Muscle of leg (tissue), 16 donors: ENCODE results near the gene DUSP10. TPM values are rescaled to one million over a fixed set of nuclear protein-coding genes. Genes with fewer than 3 reads are reported as not detected.

Source experiments
- DNase-seq: peaks from one replicate; pipeline ENCODE4 v3.0.0; 2013
- H3K27ac ChIP-seq: one replicate; pipeline ENCODE4 v1.5.1; 2013; ENCODE audit warnings: mild to moderate bottlenecking, low read length, control low read depth
- H3K27me3 ChIP-seq: one replicate; pipeline ENCODE4 v1.6.1; 2013; ENCODE audit warnings: low read length; ENCODE audit not compliant: control insufficient read depth, insufficient read depth
- H3K36me3 ChIP-seq: one replicate; pipeline ENCODE4 v1.6.1; 2013; ENCODE audit warnings: low read length; ENCODE audit not compliant: control insufficient read depth, insufficient read depth
- H3K4me1 ChIP-seq: one replicate; pipeline ENCODE4 v1.6.1; 2013; ENCODE audit warnings: low read length; ENCODE audit not compliant: control insufficient read depth, insufficient read depth
- H3K4me3 ChIP-seq: one replicate; pipeline ENCODE4 v1.5.1; 2013; ENCODE audit warnings: low read length, control low read depth
- H3K9me3 ChIP-seq: replicated peaks from 2 replicates; pipeline ENCODE4 v1.6.1; 2013; ENCODE audit warnings: low read depth, low read length; ENCODE audit not compliant: control insufficient read depth
- WGBS: methylation state at CpG from one replicate; pipeline ENCODE4 v1.1.5; 2013; ENCODE audit warnings: missing lambda C conversion rate; ENCODE audit not compliant: insufficient coverage; 5-methylcytosine and 5-hydroxymethylcytosine counted together
- long read RNA-seq, 11 donors: transcript quantifications; one replicate each; lab custom pipeline, GENCODE V29; 2026
- polyA plus RNA-seq, 8 donors: library from polyadenylated mRNA; unstranded; fragments of 120-200 nt; gene quantifications; one replicate each; pipeline versions ENCODE4 v1.2.1 to v1.2.3, GENCODE V29; 2013; ENCODE audit warnings: inconsistent platforms in 1 of 8, low replicate concordance in 1 of 8; ENCODE audit not compliant: insufficient read length in 8 of 8, insufficient read depth in 1 of 8
- total RNA-seq: library from RNA; stranded (reverse); fragments of 120-200 nt; gene quantifications from one replicate; pipeline ENCODE4 v1.2.4, GENCODE V29; 2013

DUSP10 gene
- total RNA-seq, result 9.5 TPM
- polyA plus RNA-seq, result 10 to 100 TPM; 13.0 to 45.9 (median 15.2) TPM
- long read RNA-seq, donor 1, partial matches to known transcripts, result 0 of 2 reads
- long read RNA-seq, donor 1, other reads (novel, unspliced or antisense), result 0 of 2 reads
- long read RNA-seq, donor 2, result 0 reads
- long read RNA-seq, donor 3, transcript DUSP10-201 (4 exons, 2,676 nt), result major isoform, 6 of 6 reads
- long read RNA-seq, donor 3, partial matches to known transcripts, result 0 of 6 reads
- long read RNA-seq, donor 3, other reads (novel, unspliced or antisense), result 0 of 6 reads
- long read RNA-seq, donor 4, result 0 reads
- long read RNA-seq, donor 5, transcript DUSP10-201 (4 exons, 2,676 nt), result major isoform, 12 of 25 reads
- long read RNA-seq, donor 5, partial matches to known transcripts, result 12 of 25 reads
- long read RNA-seq, donor 5, other reads (novel, unspliced or antisense), result 0 of 25 reads
- long read RNA-seq, donor 6, partial matches to known transcripts, result 5 of 10 reads
- long read RNA-seq, donor 6, other reads (novel, unspliced or antisense), result 0 of 10 reads
- long read RNA-seq, donor 7, transcript DUSP10-201 (4 exons, 2,676 nt), result major isoform, 7 of 16 reads
- long read RNA-seq, donor 7, partial matches to known transcripts, result 9 of 16 reads
- long read RNA-seq, donor 7, other reads (novel, unspliced or antisense), result 0 of 16 reads
- long read RNA-seq, donor 8, partial matches to known transcripts, result 0 of 1 reads
- long read RNA-seq, donor 8, other reads (novel, unspliced or antisense), result 0 of 1 reads
- long read RNA-seq, donor 9, partial matches to known transcripts, result 0 of 3 reads
- long read RNA-seq, donor 9, other reads (novel, unspliced or antisense), result 0 of 3 reads
- long read RNA-seq, donor 10, transcript DUSP10-201 (4 exons, 2,676 nt), result major isoform, 13 of 20 reads
- long read RNA-seq, donor 10, partial matches to known transcripts, result 7 of 20 reads
- long read RNA-seq, donor 10, other reads (novel, unspliced or antisense), result 0 of 20 reads
- long read RNA-seq, donor 11, partial matches to known transcripts, result 0 of 1 reads
- long read RNA-seq, donor 11, other reads (novel, unspliced or antisense), result 0 of 1 reads

- H3K27ac ChIP-seq, result peak within 1 kb of the TSS; percentile 99
- DNase-seq, result peak; percentile 100
- peaks cover 19% of the 10 kb centered on the region for H3K36me3 ChIP-seq
- peak within 1 kb of the TSS; percentile 79 for H3K4me3 ChIP-seq
- 0% methylated on average over 40 of the region's 44 CpGs for WGBS
- no peaks in the 10 kb centered on the region for H3K27me3 ChIP-seq
- no peaks in the 10 kb centered on the region for H3K9me3 ChIP-seq
- peaks cover 27% of the 10 kb centered on the region for H3K4me1 ChIP-seq
Observed at GRCh38 chr1:221741703-221742554, at the start of gene DUSP10. Gene DUSP10 (minus strand): TSS chr1:221742089. CDS start chr1:221739744, 2,345 bp downstream.

DNA sequence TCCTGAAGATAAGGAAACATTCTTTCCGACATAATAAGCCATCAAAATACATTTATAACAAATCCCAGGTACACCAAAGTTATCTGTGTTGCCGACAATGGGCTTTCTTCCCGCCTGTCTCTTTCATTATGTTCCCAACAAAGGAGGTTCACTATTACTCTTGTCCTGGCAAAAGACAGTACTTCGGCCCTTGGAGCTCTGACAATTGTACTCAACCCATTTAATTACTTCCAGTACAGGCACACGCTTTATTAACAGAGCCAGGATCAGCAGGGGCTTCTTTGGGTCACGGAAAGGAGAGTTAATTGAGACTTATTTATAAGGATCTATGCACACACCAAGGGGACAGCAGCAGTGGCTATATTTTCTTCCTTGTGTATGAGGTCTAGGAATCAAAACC is 46.6 kb upstream of the DUSP10 start:
- H3K9me3 ChIP-seq, result no peaks in the 10 kb centered on the region
- H3K27ac ChIP-seq, result no peak overlapping the region
- H3K4me1 ChIP-seq, result no peaks in the 10 kb centered on the region
- H3K36me3 ChIP-seq, result no peaks in the 10 kb centered on the region
- 74% methylated on average over 3 of the region's 6 CpGs for WGBS
- H3K4me3 ChIP-seq, result no peak overlapping the region
- H3K27me3 ChIP-seq, result no peaks in the 10 kb centered on the region
- no peak for DNase-seq

- H3K4me3 ChIP-seq, result no peak overlapping the region
- no peaks in the 10 kb centered on the region for H3K36me3 ChIP-seq
- no peaks in the 10 kb centered on the region for H3K27me3 ChIP-seq
- H3K27ac ChIP-seq, result no peak overlapping the region
- H3K9me3 ChIP-seq, result no peaks in the 10 kb centered on the region
- H3K4me1 ChIP-seq, result no peaks in the 10 kb centered on the region
- 100% methylated on average over 2 of the region's 5 CpGs for WGBS
- DNase-seq, result no peak
Observed at GRCh38 chr1:221786647-221787046, 44.8 kb upstream of the DUSP10 start.

DNA sequence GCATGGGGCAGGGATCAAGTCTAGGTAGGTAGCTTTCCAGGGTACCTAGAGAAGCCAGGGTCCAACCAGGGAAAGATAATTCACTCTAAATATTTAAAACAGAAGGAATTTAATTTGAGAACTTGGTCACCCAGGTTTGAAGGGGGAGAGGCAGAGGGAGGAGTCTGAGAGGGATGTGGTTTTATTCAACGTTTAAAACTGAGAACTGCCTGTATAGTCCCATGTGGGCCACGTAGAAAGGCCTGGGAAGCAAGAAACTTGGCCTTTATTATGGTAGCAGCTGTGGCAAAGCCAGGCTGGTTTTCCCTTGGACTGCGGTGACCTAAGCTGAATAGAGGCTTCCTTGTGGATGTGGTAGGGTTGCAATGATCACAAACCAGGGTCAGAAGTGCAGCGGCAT is 42.0 kb upstream of the DUSP10 start:
- no peaks in the 10 kb centered on the region for H3K4me1 ChIP-seq
- H3K27me3 ChIP-seq, result no peaks in the 10 kb centered on the region
- WGBS, result 14% methylated on average over 2 of the region's 4 CpGs

GRCh38 chr1:221783437-221783836 is 41.5 kb upstream of the DUSP10 start:
- Histone ChIP-seq H3K4me3 (no peak overlapping the region), H3K9me3 (no peaks in the 10 kb centered on the region), H3K27me3 (no peaks in the 10 kb centered on the region), H3K4me1 (no peaks in the 10 kb centered on the region), H3K36me3 (no peaks in the 10 kb centered on the region), H3K27ac (no peak overlapping the region)
- peak; percentile 16 for DNase-seq
- WGBS, result no CpG with 5 or more reads among the region's 6 CpGs

More for the DNA sequence above, 42.0 kb upstream of the DUSP10 start:
- DNase-seq, result no peak
- no peaks in the 10 kb centered on the region for H3K9me3 ChIP-seq
- no peak overlapping the region for H3K27ac ChIP-seq
- no peak overlapping the region for H3K4me3 ChIP-seq
- no peaks in the 10 kb centered on the region for H3K36me3 ChIP-seq

DNA sequence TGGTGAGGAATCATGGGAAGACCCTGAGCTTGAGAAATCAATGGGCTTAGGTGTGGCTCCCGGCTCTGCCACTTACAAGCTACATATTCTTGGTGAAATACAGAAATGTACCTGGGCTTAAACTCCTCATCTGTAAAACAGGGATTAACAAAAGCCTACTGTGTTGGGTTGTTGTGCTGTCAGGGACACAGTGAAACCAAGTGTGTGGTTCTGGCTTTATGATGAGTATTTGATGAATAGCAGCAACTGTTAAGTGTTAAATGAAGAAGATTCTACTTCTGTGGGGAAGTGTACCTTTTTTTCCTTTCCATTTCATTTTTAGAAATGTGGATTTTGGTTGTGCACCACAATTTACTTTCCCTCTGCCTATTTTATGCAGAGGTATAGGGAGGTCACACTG is 41.1 kb upstream of the DUSP10 start:
- WGBS, result 80% methylated on average over 1 of the region's 1 CpG

GRCh38 chr1:221782477-221782876 is 40.6 kb upstream of the DUSP10 start:
- Histone ChIP-seq H3K4me3 (no peak overlapping the region), H3K27me3 (no peaks in the 10 kb centered on the region), H3K9me3 (no peaks in the 10 kb centered on the region), H3K4me1 (no peaks in the 10 kb centered on the region), H3K27ac (no peak overlapping the region), H3K36me3 (no peaks in the 10 kb centered on the region)
- WGBS, result 17% methylated on average over 1 of the region's 2 CpGs
- DNase-seq, result no peak

More for the DNA sequence above, 41.1 kb upstream of the DUSP10 start:
- Histone ChIP-seq H3K27ac (no peak overlapping the region), H3K4me1 (no peaks in the 10 kb centered on the region), H3K36me3 (no peaks in the 10 kb centered on the region), H3K4me3 (no peak overlapping the region), H3K27me3 (no peaks in the 10 kb centered on the region), H3K9me3 (no peaks in the 10 kb centered on the region)
- no peak for DNase-seq

GRCh38 chr1:221781102-221781755 is 39.3 kb upstream of the DUSP10 start:
- H3K4me1 ChIP-seq, result no peaks in the 10 kb centered on the region
- H3K9me3 ChIP-seq, result no peaks in the 10 kb centered on the region
- 0% methylated on average over 1 of the region's 7 CpGs for WGBS
- H3K27ac ChIP-seq, result no peak overlapping the region
- H3K27me3 ChIP-seq, result no peaks in the 10 kb centered on the region
- no peaks in the 10 kb centered on the region for H3K36me3 ChIP-seq
- H3K4me3 ChIP-seq, result no peak overlapping the region
- DNase-seq, result peak; percentile 16

GRCh38 chr1:221780175-221780574 is 38.3 kb upstream of the DUSP10 start:
- Histone ChIP-seq H3K36me3 (no peaks in the 10 kb centered on the region), H3K4me3 (no peak overlapping the region), H3K27ac (no peak overlapping the region), H3K4me1 (no peaks in the 10 kb centered on the region), H3K27me3 (no peaks in the 10 kb centered on the region), H3K9me3 (no peaks in the 10 kb centered on the region)
- WGBS, result 89% methylated on average over 3 of the region's 7 CpGs
- no peak for DNase-seq
